Measurements from ENCODE around the gene SF3B6. TPM values are rescaled to one million over a fixed set of nuclear protein-coding genes. Genes with fewer than 3 reads are reported as not detected.

SF3B6 gene
- total RNA-seq, 1 experiment from 2014 or later, result 132 TPM

DNA sequence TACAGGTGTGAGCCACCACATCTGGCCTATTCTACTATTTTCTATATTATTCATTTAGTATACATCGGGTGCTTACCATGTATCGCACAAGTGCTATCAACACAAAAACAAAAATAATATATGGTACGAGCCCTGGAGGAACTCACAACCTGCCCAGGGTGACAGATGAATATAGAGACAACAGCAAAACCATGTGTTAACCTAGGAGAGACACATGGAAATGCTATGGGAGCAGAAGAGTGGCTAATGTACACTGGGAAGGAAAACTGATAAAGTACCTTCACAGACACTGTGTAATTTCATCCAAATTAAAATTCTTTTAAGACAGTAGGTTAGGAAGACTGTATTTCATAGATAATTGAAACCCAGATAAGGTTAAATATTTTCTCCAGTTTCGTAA is 3.9 kb downstream of the SF3B6 start:
- no peak overlapping the region for H3K18ac ChIP-seq (ENCODE audit: insufficient read length, low read depth, low read length)
- no peak overlapping the region for H2BK20ac ChIP-seq (ENCODE audit: low read depth, low read length, poor library complexity, severe bottlenecking)
- no peak overlapping the region for H3K9ac ChIP-seq (ENCODE audit: extremely low read depth, insufficient read length, low read length)
- no peak overlapping the region for H3K4ac ChIP-seq (ENCODE audit: low read depth, low read length)
- Mint-ChIP-seq H3K4me3 (no peak overlapping the region), H3K27ac (no peak overlapping the region), H3K4me1 (peaks cover 8 to 10% of the 10 kb centered on the region in 2 experiments), H3K27me3 (ENCODE audit: low read depth) (no peaks in the 10 kb centered on the region), H3K36me3 (ENCODE audit: insufficient read depth in 1 of 3, low read depth in 3 of 3) (peaks cover 30 to 55% (median 45%) of the 10 kb centered on the region in 3 experiments), H3K9me3 (no peaks in the 10 kb centered on the region)
- H3K4me1 ChIP-seq (ENCODE audit: insufficient read depth, low read length), result no peaks in the 10 kb centered on the region
- no peak overlapping the region for H3K23ac ChIP-seq (ENCODE audit: insufficient read length, low read depth, low read length)
- peaks cover 6% of the 10 kb centered on the region for H3K23me2 ChIP-seq (ENCODE audit: insufficient read length, low read depth, low read length, poor library complexity, severe bottlenecking)
- no peak overlapping the region for H2BK12ac ChIP-seq (ENCODE audit: insufficient read length, low read depth, low read length)
- H2AFZ ChIP-seq (ENCODE audit: low read length), result no peak overlapping the region
- H4K91ac ChIP-seq (ENCODE audit: insufficient read length, low read depth, low read length), result no peak overlapping the region
- DNase-seq, result no peak
- no peaks in the 10 kb centered on the region; the same call in 1 of the 2 replicates for H3K79me2 ChIP-seq (ENCODE audit: insufficient read depth, low read length)
- no peak overlapping the region for H3K27ac ChIP-seq (ENCODE audit: insufficient read length, low read depth, low read length)
- WGBS (ENCODE audit: extremely low coverage, insufficient read length, low lambda C conversion rate), result no CpG with 5 or more reads among the region's 4 CpGs
- H3T11ph ChIP-seq (ENCODE audit: low read length), result no peak overlapping the region
- H2BK5ac ChIP-seq (ENCODE audit: insufficient read length, low read length), result no peak overlapping the region
- no peaks in the 10 kb centered on the region for H3K27me3 ChIP-seq (ENCODE audit: insufficient read depth, low read length)
- H2BK120ac ChIP-seq (ENCODE audit: low read depth, low read length, poor library complexity, severe bottlenecking), result no peak overlapping the region
- no peaks in the 10 kb centered on the region for H4K20me1 ChIP-seq (ENCODE audit: control insufficient read depth, insufficient read depth, insufficient read length)
- peaks cover 2% of the 10 kb centered on the region for H3K79me1 ChIP-seq (ENCODE audit: insufficient read depth, low read depth, low read length, poor library complexity, severe bottlenecking)
- H3K56ac ChIP-seq (ENCODE audit: insufficient read length, low read depth, low read length), result no peak overlapping the region
- H4K8ac ChIP-seq (replicated peaks; ENCODE audit: insufficient read length, low read depth, low read length), result no peak overlapping the region
- no peak overlapping the region for H3K4me2 ChIP-seq (ENCODE audit: insufficient read depth, insufficient read length, low read length)
- no peak overlapping the region for H2AK5ac ChIP-seq (ENCODE audit: insufficient read length, low read length)
- H3K14ac ChIP-seq (ENCODE audit: insufficient read depth, low read length), result no peak overlapping the region
- TF ChIP-seq, protein P1, sequence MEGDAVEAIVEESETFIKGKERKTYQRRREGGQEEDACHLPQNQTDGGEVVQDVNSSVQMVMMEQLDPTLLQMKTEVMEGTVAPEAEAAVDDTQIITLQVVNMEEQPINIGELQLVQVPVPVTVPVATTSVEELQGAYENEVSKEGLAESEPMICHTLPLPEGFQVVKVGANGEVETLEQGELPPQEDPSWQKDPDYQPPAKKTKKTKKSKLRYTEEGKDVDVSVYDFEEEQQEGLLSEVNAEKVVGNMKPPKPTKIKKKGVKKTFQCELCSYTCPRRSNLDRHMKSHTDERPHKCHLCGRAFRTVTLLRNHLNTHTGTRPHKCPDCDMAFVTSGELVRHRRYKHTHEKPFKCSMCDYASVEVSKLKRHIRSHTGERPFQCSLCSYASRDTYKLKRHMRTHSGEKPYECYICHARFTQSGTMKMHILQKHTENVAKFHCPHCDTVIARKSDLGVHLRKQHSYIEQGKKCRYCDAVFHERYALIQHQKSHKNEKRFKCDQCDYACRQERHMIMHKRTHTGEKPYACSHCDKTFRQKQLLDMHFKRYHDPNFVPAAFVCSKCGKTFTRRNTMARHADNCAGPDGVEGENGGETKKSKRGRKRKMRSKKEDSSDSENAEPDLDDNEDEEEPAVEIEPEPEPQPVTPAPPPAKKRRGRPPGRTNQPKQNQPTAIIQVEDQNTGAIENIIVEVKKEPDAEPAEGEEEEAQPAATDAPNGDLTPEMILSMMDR (conservative IDR thresholded peaks at IDR 0.05), result no peak
- no peak overlapping the region for H2BK15ac ChIP-seq (ENCODE audit: low read depth, low read length)
- H4K5ac ChIP-seq (ENCODE audit: insufficient read length, low read depth, low read length), result no peak overlapping the region
- no peaks in the 10 kb centered on the region for H3K9me3 ChIP-seq (ENCODE audit: control insufficient read depth, low read depth, low read length)
